Measurements from ENCODE around the gene WWTR1.

The WWTR1 gene

DNA sequence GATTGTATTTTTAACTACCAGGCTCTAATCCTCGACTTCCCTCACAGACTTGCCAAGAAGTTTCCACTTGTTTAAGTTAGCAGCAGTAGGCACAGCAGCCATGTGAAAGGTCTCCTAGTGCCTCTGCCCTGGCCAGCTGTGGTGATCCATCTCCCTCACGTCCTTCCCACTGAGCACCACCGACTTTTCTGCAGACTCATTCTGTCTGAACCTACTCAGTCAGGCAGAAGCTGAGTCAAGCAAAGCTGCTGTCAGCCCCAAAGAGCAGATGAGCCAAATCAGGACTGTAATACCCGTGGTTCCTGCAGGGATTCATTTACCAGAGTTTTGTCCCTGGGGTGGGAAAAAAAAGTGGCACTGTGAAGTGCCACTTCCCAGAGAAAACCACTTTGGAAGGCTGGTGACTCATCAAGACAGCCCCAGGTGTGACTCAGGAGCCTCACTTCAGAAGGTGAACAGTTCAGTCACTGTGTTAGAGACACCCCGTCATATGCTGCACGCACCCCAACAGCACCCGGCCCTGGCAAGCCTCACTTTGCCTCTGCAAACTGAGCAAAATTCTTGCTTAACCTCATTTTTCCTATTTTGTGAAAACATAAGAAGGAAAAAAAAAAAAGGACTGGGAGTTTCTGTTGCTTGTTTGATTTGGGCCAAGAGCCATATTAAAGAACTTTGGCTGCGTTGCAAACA, 76.0 kb downstream of the WWTR1 start:
- peak; percentile 62 for DNase-seq (ENCODE audit: extremely low read depth, low read depth)
- TF ChIP-seq CTCF (IDR thresholded peaks at IDR 0.05; ENCODE audit: low read depth, low read length, missing control alignments), result no peak
- H3K4me3 ChIP-seq (replicated peaks; ENCODE audit: low read depth, low read length), result no peak overlapping the region

DNA sequence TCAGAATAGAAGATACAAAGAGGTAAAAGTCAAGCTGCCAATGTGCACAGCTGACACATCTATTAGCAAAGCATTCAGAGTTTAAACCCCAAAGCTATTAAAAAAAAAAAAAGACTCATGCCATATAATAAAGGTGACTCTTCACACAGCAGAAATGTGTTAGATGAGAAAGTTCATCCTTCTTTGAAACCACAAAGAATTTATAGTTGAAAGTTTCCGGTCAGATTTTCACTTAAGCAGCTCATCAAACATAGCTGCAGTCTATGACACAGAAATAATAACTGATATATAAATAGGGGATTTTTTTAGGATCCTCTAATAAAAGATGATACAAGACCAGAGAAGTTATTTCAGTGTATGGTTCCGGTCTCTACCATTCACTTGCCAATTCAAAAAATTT, 76.6 kb downstream of the WWTR1 start:
- TF ChIP-seq CTCF (IDR thresholded peaks at IDR 0.05; ENCODE audit: low read depth, low read length, missing control alignments), result no peak
- DNase-seq (ENCODE audit: extremely low read depth, low read depth), result no peak
- no peak overlapping the region for H3K4me3 ChIP-seq (replicated peaks; ENCODE audit: low read depth, low read length)

GRCh38 chr3:149579838-149580542, 77.8 kb downstream of the WWTR1 start:
- TF ChIP-seq CTCF (IDR thresholded peaks at IDR 0.05; ENCODE audit: low read depth, low read length, missing control alignments), result no peak
- H3K4me3 ChIP-seq (replicated peaks; ENCODE audit: low read depth, low read length), result no peak overlapping the region
- no peak for DNase-seq (ENCODE audit: extremely low read depth, low read depth)

GRCh38 chr3:149579161-149579560, 78.7 kb downstream of the WWTR1 start:
- no peak for DNase-seq (ENCODE audit: extremely low read depth, low read depth)
- no peak overlapping the region for H3K4me3 ChIP-seq (replicated peaks; ENCODE audit: low read depth, low read length)
- no peak for TF ChIP-seq CTCF (IDR thresholded peaks at IDR 0.05; ENCODE audit: low read depth, low read length, missing control alignments)

DNA sequence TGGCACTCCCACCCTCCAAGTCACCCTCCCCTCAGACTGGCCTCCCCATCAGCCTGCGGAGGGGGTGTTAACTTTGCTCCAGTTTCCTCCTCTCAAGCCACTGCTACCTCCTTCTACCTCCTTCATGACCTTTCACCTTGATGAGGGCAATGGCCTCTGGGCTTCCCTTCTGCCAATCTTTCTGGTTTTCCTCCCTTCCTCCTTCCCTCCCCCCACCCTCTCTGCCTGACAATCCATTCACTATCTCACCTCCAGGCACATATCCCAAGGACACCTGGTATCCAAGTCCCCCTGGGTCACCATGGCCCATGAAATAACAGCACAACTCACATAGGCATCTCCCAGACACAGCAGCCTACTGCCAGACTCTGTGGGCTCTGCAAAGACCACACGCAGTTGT, 80.0 kb downstream of the WWTR1 start:
- no peak for DNase-seq (ENCODE audit: extremely low read depth, low read depth)
- no peak for TF ChIP-seq CTCF (IDR thresholded peaks at IDR 0.05; ENCODE audit: low read depth, low read length, missing control alignments)

GRCh38 chr3:149575961-149576564, 81.8 kb downstream of the WWTR1 start:
- peak; percentile 97 for DNase-seq (ENCODE audit: extremely low read depth, low read depth)
- peak overlapping the region; percentile 18 for H3K4me3 ChIP-seq (replicated peaks; ENCODE audit: low read depth, low read length)
- TF ChIP-seq CTCF (IDR thresholded peaks at IDR 0.05; ENCODE audit: low read depth, low read length, missing control alignments), result no peak

More for the DNA sequence above, 80.0 kb downstream of the WWTR1 start:
- H3K4me3 ChIP-seq (replicated peaks; ENCODE audit: low read depth, low read length), result no peak overlapping the region
